Keratinocyte (primary cell): ENCODE results near the gene TPM4.

Experiments
- CTCF ChIP-seq, 3 experiments: IDR thresholded peaks in 1 of 3; conservative IDR thresholded peaks in 1 of 3; optimal IDR thresholded peaks in 1 of 3; 2 replicates in 2 of 3; 3 replicates in 1 of 3; pipeline versions ENCODE3 to v1.5.1; 2011; ENCODE audit warnings: low read length in 3 of 3, mild to moderate bottlenecking in 3 of 3, moderate library complexity in 2 of 3, control low read depth in 1 of 3, inconsistent platforms in 1 of 3; ENCODE audit not compliant: insufficient read depth in 2 of 3; ENCODE audit errors: extremely low read depth in 1 of 3
- EZH2 ChIP-seq: IDR thresholded peaks from one replicate; pipeline ENCODE4 v1.6.1; 2012; ENCODE audit warnings: inconsistent platforms, mild to moderate bottlenecking, low read length, moderate library complexity

- TF ChIP-seq CTCF (optimal IDR thresholded peaks at IDR 0.05 in 1 of 3, IDR thresholded peaks at IDR 0.05 in 1 of 3, conservative IDR thresholded peaks at IDR 0.05 in 1 of 3; ENCODE audit: extremely low read depth in 1 of 3, insufficient read depth in 2 of 3, low read length in 3 of 3) (no peak), EZH2 (no peak)
These were observed 18.8 kb downstream of the TPM4 start for GRCh38 chr19:16095071-16095571.
